Measurements from ENCODE around the gene GIPC2. TPM values are rescaled to one million over a fixed set of nuclear protein-coding genes. Genes with fewer than 3 reads are reported as not detected.
A peak's percentile ranks its signal among the peaks of the same experiment; 100 is the strongest.

Gene GIPC2
- total and polyA plus RNA-seq, 2 of the 4 experiments (the other 2 are of a cell fraction) = 0.07 to 0.18 TPM

DNA sequence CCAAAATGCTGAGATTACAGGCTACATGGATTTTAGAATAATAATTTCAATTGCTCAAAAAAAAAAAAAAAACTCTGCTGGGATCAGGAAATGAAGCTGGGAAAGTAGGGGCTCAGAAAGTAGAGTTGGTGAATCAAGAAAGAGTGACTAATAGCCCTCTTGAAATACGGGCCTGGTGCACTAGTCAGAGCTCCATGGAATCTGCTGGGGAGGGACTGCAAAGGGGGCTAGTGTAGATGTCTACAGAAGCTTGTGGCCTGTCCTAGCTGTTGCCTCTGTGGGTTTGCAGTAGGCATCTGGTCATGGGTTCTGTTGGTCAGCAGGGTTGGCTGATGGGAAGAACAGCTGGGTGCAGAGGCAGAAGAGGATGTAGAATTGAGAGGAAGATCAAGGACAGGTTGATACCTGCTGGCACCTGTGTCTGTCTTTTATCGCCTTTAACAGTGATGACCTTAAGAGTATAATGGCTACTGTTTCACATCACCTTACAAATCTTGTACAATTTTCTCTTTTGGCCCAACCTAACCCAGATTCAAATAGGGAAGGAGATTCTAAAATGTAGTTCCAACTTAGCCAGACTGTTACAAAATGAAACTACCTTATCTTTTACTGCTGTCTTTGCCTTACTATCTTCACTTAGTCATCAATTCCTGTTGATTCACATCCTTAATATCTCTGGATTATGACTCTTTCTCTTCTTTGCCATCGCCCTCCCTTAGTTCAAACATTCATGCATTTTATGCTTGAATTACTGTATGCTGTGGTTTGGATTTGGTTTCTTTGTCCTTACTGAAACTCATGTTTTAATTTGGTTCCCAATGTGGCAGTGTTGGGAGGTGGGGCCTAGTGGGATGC is 126.2 kb downstream of the GIPC2 start:
- no peak overlapping the region; the same call in 1 of the 2 replicates for H3K56ac ChIP-seq (ENCODE audit: extremely low read depth, insufficient read depth, low read length)
- POLR2A ChIA-PET (ENCODE audit: unreplicated experiment) = interaction anchor here (0.7 kb wide), 1 partner anchor 109 kb away, joined by 5 read pairs; no protein-coding TSS in a partner anchor

More for the DNA sequence above, 126.2 kb downstream of the GIPC2 start:
- TF ChIP-seq MAFK (IDR thresholded peaks at IDR 0.05; ENCODE audit: low read depth, low read length) = peak; percentile 63
- TF ChIP-seq RFX5 (IDR thresholded peaks at IDR 0.05; ENCODE audit: low read depth, low read length) = no peak
- peak; percentile 70; the same call in 1 of the 2 replicates for TF ChIP-seq FOS (IDR thresholded peaks at IDR 0.05; ENCODE audit: low read depth, low read length)
- peak overlapping the region; percentile 63 for H3K27ac ChIP-seq (ENCODE audit: insufficient read depth, low read length)
- in situ Hi-C loops (cut with MboI; ENCODE audit: low sequenced_read_pairs) (no loop called here), dilution Hi-C loops (cut with HindIII; ENCODE audit: low sequenced_read_pairs, unreplicated experiment) (no loop called here), intact Hi-C loops (cut with micrococcal nuclease) (no loop called here)
- H3K4ac ChIP-seq (ENCODE audit: low read depth, low read length) = peak overlapping the region; percentile 90
- peak overlapping the region; percentile 67; the same call in 1 of the 2 replicates for H3K18ac ChIP-seq (ENCODE audit: low read depth, low read length)
- no peak overlapping the region for H3K4me3 ChIP-seq (ENCODE audit: insufficient read depth, low read depth, low read length)
- peak overlapping the region; percentile 84 for H3K14ac ChIP-seq (replicated peaks; ENCODE audit: low read depth, low read length)
- H4K20me1 ChIP-seq (ENCODE audit: insufficient read depth, low read length) = no peaks in the 10 kb centered on the region
- H2BK5ac ChIP-seq (ENCODE audit: low read depth, low read length, poor library complexity, severe bottlenecking) = peak overlapping the region; percentile 91
- H2AK5ac ChIP-seq (ENCODE audit: low read depth, low read length) = peak overlapping the region; percentile 61
- H3K4me2 ChIP-seq (ENCODE audit: low read depth, low read length) = peak overlapping the region; percentile 62; the same call in 1 of the 2 replicates
- peak overlapping the region; percentile 76; the same call in 1 of the 2 replicates for H3K23ac ChIP-seq (ENCODE audit: low read depth, low read length)
- H3K36me3 ChIP-seq (ENCODE audit: control insufficient read depth, insufficient read depth, low read length) = no peaks in the 10 kb centered on the region
- peak overlapping the region; percentile 96; the same call in 1 of the 2 replicates for H2BK20ac ChIP-seq (ENCODE audit: low read depth, low read length)
- peak overlapping the region; percentile 81 for H2AFZ ChIP-seq (replicated peaks; ENCODE audit: low read length, poor library complexity)
- peak overlapping the region; percentile 59 for H2AK9ac ChIP-seq (replicated peaks; ENCODE audit: low read depth, low read length, poor library complexity)
- H3K9me3 ChIP-seq (ENCODE audit: control insufficient read depth, insufficient read depth, low read length) = no peaks in the 10 kb centered on the region
- H2BK120ac ChIP-seq (ENCODE audit: low read depth, low read length) = peak overlapping the region; percentile 86
- H3K9ac ChIP-seq (ENCODE audit: low read depth, low read length) = no peak overlapping the region
- peaks cover 3% of the 10 kb centered on the region for H3K9me1 ChIP-seq (ENCODE audit: insufficient read depth, low read length)
- ATAC-seq (ENCODE audit: low read depth) (peak; percentile 72), DNase-seq (peak; percentile 85)
- H3K27me3 ChIP-seq (ENCODE audit: control insufficient read depth, insufficient read depth, low read length) = no peaks in the 10 kb centered on the region
- H3K4me1 ChIP-seq (ENCODE audit: control insufficient read depth, insufficient read depth, low read length) = peaks cover 7% of the 10 kb centered on the region
- no peaks in the 10 kb centered on the region for H3K79me1 ChIP-seq (ENCODE audit: low read depth in 1 of 2, low read length in 2 of 2)
- H4K91ac ChIP-seq (ENCODE audit: insufficient read depth, low read depth, low read length) = peak overlapping the region; percentile 75
- H4K5ac ChIP-seq (ENCODE audit: low read depth, low read length) = peak overlapping the region; percentile 52; the same call in 1 of the 2 replicates
- WGBS, 2 experiments (ENCODE audit: extremely low coverage in 2 of 2, insufficient read length in 1 of 2) = 0% methylated on average over 1 of the region's 3 CpGs; no CpG with 5 or more reads in 1 of the 2 experiments
- CTCF ChIA-PET = interaction anchor here (0.7 to 1.3 kb wide), 2 partner anchors 20 to 162 kb away, joined by 3 read pairs; no protein-coding TSS in a partner anchor
- BruUV-seq (replicated peaks) = no TSS peak
- peak overlapping the region; percentile 74 to 75 for H4K8ac ChIP-seq (ENCODE audit: low read depth in 2 of 2, low read length in 2 of 2)
- H2BK15ac ChIP-seq (ENCODE audit: low read depth, low read length) = peak overlapping the region; percentile 81; the same call in 2 of the 3 replicates

Data from IMR-90 (cell line).